Mesendoderm (in vitro differentiated cells): ENCODE results near the gene CDH16.
A peak's percentile ranks its signal among the peaks of the same experiment; 100 is the strongest.

Experiments
- DNase-seq: peaks from one replicate; pipeline ENCODE4 v3.0.0; 2013
- H2AK5ac ChIP-seq: 2 replicates; pipeline ENCODE4 v1.6.1; 2013; ENCODE audit warnings: low read length, inconsistent platforms
- H2BK120ac ChIP-seq: 2 replicates; pipeline ENCODE4 v1.6.1; 2013; ENCODE audit warnings: low read depth, mild to moderate bottlenecking, low read length, moderate library complexity, mixed read lengths
- H2BK15ac ChIP-seq: replicated peaks from 2 replicates; pipeline ENCODE4 v1.6.1; 2013; ENCODE audit warnings: low read depth, mild to moderate bottlenecking, moderate library complexity
- H2BK5ac ChIP-seq: 2 replicates; pipeline ENCODE4 v1.6.1; 2013; ENCODE audit warnings: low read length, inconsistent platforms
- H3K18ac ChIP-seq: 2 replicates; pipeline ENCODE4 v1.6.1; 2013; ENCODE audit warnings: mild to moderate bottlenecking, low read length, mixed read lengths
- H3K23ac ChIP-seq: one replicate; pipeline ENCODE4 v1.6.1; 2013; ENCODE audit warnings: low read length
- H3K27ac ChIP-seq: 2 replicates; pipeline ENCODE4 v1.5.1; 2013; ENCODE audit warnings: low read depth, mild to moderate bottlenecking, inconsistent platforms, low read length, moderate library complexity
- H3K27me3 ChIP-seq: 2 replicates; pipeline ENCODE4 v1.6.1; 2013; ENCODE audit warnings: low read length, control low read depth, mild to moderate bottlenecking, inconsistent platforms; ENCODE audit not compliant: insufficient read depth, poor library complexity
- H3K36me3 ChIP-seq: 2 replicates; pipeline ENCODE4 v1.6.1; 2013; ENCODE audit warnings: low read length, inconsistent platforms; ENCODE audit not compliant: control insufficient read depth, insufficient read depth
- H3K4ac ChIP-seq: one replicate; pipeline ENCODE4 v1.6.1; 2013; ENCODE audit warnings: low read depth, mild to moderate bottlenecking, low read length, moderate library complexity
- H3K4me1 ChIP-seq: 2 replicates; pipeline ENCODE4 v1.6.1; 2013; ENCODE audit warnings: low read depth, low read length, inconsistent platforms; ENCODE audit not compliant: control insufficient read depth
- H3K4me2 ChIP-seq: 2 replicates; pipeline ENCODE4 v1.6.1; 2013; ENCODE audit warnings: low read length
- H3K4me3 ChIP-seq: 2 replicates; pipeline ENCODE4 v1.5.1; 2013; ENCODE audit warnings: mild to moderate bottlenecking, low read length
- H3K56ac ChIP-seq: one replicate; pipeline ENCODE4 v1.6.1; 2013; ENCODE audit warnings: low read length
- H3K79me1 ChIP-seq: 2 replicates; pipeline ENCODE4 v1.6.1; 2013; ENCODE audit warnings: low read length, inconsistent platforms
- H3K79me2 ChIP-seq: 2 replicates; pipeline ENCODE4 v1.6.1; 2013; ENCODE audit warnings: mild to moderate bottlenecking, low read length; ENCODE audit not compliant: control insufficient read depth, insufficient read depth
- H3K9ac ChIP-seq: 2 replicates; pipeline ENCODE4 v1.6.1; 2013; ENCODE audit warnings: low read length, inconsistent platforms
- H4K5ac ChIP-seq: one replicate; pipeline ENCODE4 v1.6.1; 2013; ENCODE audit warnings: low read length
- H4K8ac ChIP-seq: one replicate; pipeline ENCODE4 v1.6.1; 2013; ENCODE audit warnings: low read depth, mild to moderate bottlenecking, control low read depth, low read length, moderate library complexity
- WGBS: extraction: QIAGEN DNeasy Blood & Tissue Kit; methylation state at CpG from one replicate; pipeline ENCODE4 v1.1.7; 2013; ENCODE audit warnings: low lambda C conversion rate, missing lambda C conversion rate; ENCODE audit not compliant: insufficient coverage; ENCODE audit errors: extremely low coverage; 5-methylcytosine and 5-hydroxymethylcytosine counted together

The CDH16 gene

DNA sequence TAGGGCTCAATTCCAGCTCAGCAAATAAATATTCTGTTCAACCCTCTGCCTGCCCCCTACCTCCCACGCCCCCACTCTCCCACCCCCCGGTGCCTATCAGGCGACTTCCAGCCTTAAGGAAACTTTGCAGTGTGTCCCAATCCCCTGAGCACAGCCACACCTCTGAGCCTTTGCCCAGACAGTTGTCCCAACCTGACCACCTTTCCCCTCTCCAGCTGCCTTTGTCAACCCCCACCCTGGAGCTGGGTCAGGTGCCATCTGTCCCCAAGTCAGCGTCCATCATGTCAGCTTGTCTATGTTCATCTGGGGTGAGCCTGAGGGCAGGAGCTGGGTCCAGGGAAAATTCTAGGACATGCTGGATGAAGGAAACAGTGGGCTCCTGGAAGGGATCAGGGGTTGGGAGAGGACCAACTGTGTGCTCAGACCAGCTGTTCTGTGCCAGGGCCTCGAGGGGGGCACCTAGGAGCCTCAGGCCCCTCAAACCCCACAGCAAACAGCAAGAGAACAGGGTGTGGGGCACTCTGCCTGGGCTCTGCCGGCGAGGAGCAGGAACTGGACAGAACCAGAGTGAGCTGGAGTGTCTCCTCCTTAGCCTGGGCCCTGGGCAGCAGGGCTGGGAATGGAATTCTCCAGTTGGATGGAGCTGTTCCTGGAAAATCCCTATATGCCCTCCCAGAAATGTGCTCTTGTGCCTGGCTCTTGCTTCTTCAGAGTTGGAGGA is 17.8 kb downstream of the CDH16 start:
- no peak overlapping the region for H3K4me2 ChIP-seq
- H2BK5ac ChIP-seq: no peak overlapping the region
- H4K8ac ChIP-seq: no peak overlapping the region
- H3K36me3 ChIP-seq: no peaks in the 10 kb centered on the region
- no peak overlapping the region for H3K56ac ChIP-seq
- H2AK5ac ChIP-seq: no peak overlapping the region
- no peaks in the 10 kb centered on the region for H3K4me1 ChIP-seq
- no peak for DNase-seq
- no peak overlapping the region for H3K27ac ChIP-seq
- no peaks in the 10 kb centered on the region for H3K79me2 ChIP-seq
- H3K4ac ChIP-seq: no peak overlapping the region
- no peak overlapping the region for H2BK15ac ChIP-seq
- WGBS: no CpG with 5 or more reads among the region's 7 CpGs
- H3K23ac ChIP-seq: no peak overlapping the region
- no peak overlapping the region for H4K5ac ChIP-seq
- H3K18ac ChIP-seq: no peak overlapping the region
- no peaks in the 10 kb centered on the region for H3K79me1 ChIP-seq
- no peak overlapping the region for H3K4me3 ChIP-seq
- H3K9ac ChIP-seq: no peak overlapping the region
- H2BK120ac ChIP-seq: no peak overlapping the region
- no peaks in the 10 kb centered on the region for H3K27me3 ChIP-seq

- H2BK120ac ChIP-seq: no peak overlapping the region
- H3K4me1 ChIP-seq: no peaks in the 10 kb centered on the region
- DNase-seq: peak; percentile 85
- no peaks in the 10 kb centered on the region for H3K36me3 ChIP-seq
- H2BK5ac ChIP-seq: no peak overlapping the region
- no peak overlapping the region for H3K23ac ChIP-seq
- H3K79me2 ChIP-seq: no peaks in the 10 kb centered on the region
- H3K18ac ChIP-seq: no peak overlapping the region
- H2AK5ac ChIP-seq: no peak overlapping the region
- no peak overlapping the region for H3K27ac ChIP-seq
- no peak overlapping the region for H4K8ac ChIP-seq
- no peak overlapping the region for H4K5ac ChIP-seq
- H3K9ac ChIP-seq: no peak overlapping the region
- no peak overlapping the region for H3K4ac ChIP-seq
- H3K4me2 ChIP-seq: no peak overlapping the region
- no peaks in the 10 kb centered on the region for H3K27me3 ChIP-seq
- no peaks in the 10 kb centered on the region for H3K79me1 ChIP-seq
- H2BK15ac ChIP-seq: no peak overlapping the region
- no CpG with 5 or more reads among the region's 9 CpGs for WGBS
- no peak overlapping the region for H3K4me3 ChIP-seq
- H3K56ac ChIP-seq: peak overlapping the region; percentile 5
Measured at GRCh38 chr16:66899945-66900710, 18.6 kb downstream of the CDH16 start.

GRCh38 chr16:66899310-66899944 is 19.3 kb downstream of the CDH16 start:
- Histone ChIP-seq H4K5ac (no peak overlapping the region), H2BK120ac (no peak overlapping the region), H3K56ac (peak overlapping the region; percentile 5), H3K79me1 (no peaks in the 10 kb centered on the region), H2BK15ac (no peak overlapping the region), H3K27me3 (no peaks in the 10 kb centered on the region), H4K8ac (no peak overlapping the region), H3K4ac (no peak overlapping the region), H3K18ac (no peak overlapping the region), H3K36me3 (no peaks in the 10 kb centered on the region), H3K4me2 (no peak overlapping the region), H3K79me2 (no peaks in the 10 kb centered on the region), H3K4me1 (no peaks in the 10 kb centered on the region), H2AK5ac (no peak overlapping the region), H3K4me3 (no peak overlapping the region), H2BK5ac (no peak overlapping the region), H3K23ac (no peak overlapping the region), H3K9ac (no peak overlapping the region), H3K27ac (no peak overlapping the region)
- no peak for DNase-seq
- WGBS: no CpG with 5 or more reads among the region's 6 CpGs

DNA sequence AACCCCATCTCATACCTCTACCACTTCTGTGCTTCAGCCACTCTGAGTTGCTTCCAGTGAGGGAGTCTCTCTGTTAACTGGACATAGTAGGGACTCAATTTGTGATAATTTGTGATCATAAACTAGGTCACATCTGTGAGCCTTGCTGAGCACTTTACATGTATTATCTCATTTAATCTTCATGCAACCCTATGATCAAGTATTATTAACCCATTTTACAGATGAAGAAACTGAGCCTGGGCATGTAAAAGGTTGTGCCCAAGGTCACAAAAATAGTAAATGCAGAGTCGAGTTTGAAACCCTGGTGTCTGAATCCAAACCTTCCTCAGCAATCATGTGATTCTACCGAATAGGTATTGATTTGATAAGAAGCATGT is 19.8 kb downstream of the CDH16 start:
- Histone ChIP-seq H3K27me3 (no peaks in the 10 kb centered on the region), H3K4me1 (no peaks in the 10 kb centered on the region), H2BK5ac (no peak overlapping the region), H2BK15ac (no peak overlapping the region), H3K18ac (no peak overlapping the region), H3K79me2 (no peaks in the 10 kb centered on the region), H3K9ac (no peak overlapping the region), H3K4ac (no peak overlapping the region), H3K4me3 (no peak overlapping the region), H2BK120ac (no peak overlapping the region), H3K4me2 (no peak overlapping the region), H3K23ac (no peak overlapping the region), H4K8ac (no peak overlapping the region), H2AK5ac (no peak overlapping the region), H3K36me3 (no peaks in the 10 kb centered on the region), H3K79me1 (no peaks in the 10 kb centered on the region), H4K5ac (no peak overlapping the region), H3K27ac (no peak overlapping the region), H3K56ac (no peak overlapping the region)
- no peak for DNase-seq
- WGBS: no CpG with 5 or more reads among the region's 2 CpGs

GRCh38 chr16:66898207-66898606 is 20.5 kb downstream of the CDH16 start:
- Histone ChIP-seq H3K27me3 (no peaks in the 10 kb centered on the region), H2BK5ac (no peak overlapping the region), H2AK5ac (no peak overlapping the region), H3K18ac (no peak overlapping the region), H3K9ac (no peak overlapping the region), H3K79me2 (no peaks in the 10 kb centered on the region), H3K56ac (no peak overlapping the region), H3K4me2 (no peak overlapping the region), H3K36me3 (no peaks in the 10 kb centered on the region), H4K5ac (no peak overlapping the region), H2BK120ac (no peak overlapping the region), H3K79me1 (no peaks in the 10 kb centered on the region), H3K27ac (no peak overlapping the region), H3K23ac (no peak overlapping the region), H2BK15ac (no peak overlapping the region), H3K4ac (no peak overlapping the region), H4K8ac (no peak overlapping the region), H3K4me3 (no peak overlapping the region), H3K4me1 (no peaks in the 10 kb centered on the region)
- DNase-seq: no peak
- no CpG with 5 or more reads among the region's 3 CpGs for WGBS
